ENCODE results near the gene EIF2S2. TPM values are rescaled to one million over a fixed set of nuclear protein-coding genes. Genes with fewer than 3 reads are reported as not detected.
"Not testable (repeated sequence)": the region's sequence is repeated elsewhere in the genome, so short reads cannot be mapped to it uniquely, and the experiment has no call there.

Gene EIF2S2
- polyA plus RNA-seq, 2 of the 4 experiments (the other 2 are of a cell fraction): 149 to 227 TPM

DNA sequence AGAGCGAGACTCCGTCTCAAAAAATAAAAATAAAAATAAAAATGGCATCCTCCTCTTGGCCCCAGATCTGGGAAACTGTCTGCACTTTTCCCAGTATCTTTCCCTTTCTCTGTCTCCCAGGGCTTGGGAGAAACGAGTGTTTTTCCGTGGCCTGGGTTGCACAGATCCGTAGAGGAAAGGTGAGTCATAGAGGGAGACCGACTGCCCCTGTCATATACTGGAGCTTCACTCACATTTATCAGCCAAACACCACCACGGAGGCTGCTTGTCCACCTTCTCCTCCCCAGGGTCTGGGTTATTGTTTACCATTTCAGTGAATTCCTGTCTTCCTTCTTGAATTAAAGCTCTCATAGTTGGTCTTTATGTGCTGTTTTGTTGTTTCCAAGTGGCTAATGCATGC, 31.9 kb upstream of the EIF2S2 start:
- H3K27ac ChIP-seq: no peak overlapping the region
- no peaks in the 10 kb centered on the region for H3K4me1 ChIP-seq
- no peak for TF ChIP-seq FOSL2 (IDR thresholded peaks at IDR 0.05)
- peak; percentile 27; the same call in 1 of the 2 replicates for TF ChIP-seq FOSL2 (CRISPR knock-in tag; IDR thresholded peaks at IDR 0.05)
- no peak for TF ChIP-seq MYC (IDR thresholded peaks at IDR 0.05; ENCODE audit: borderline replicate concordance, low read length)
- WGBS (ENCODE audit: missing lambda C conversion rate): 44% methylated on average over 7 of the region's 7 CpGs
- FAIRE-seq: no peak
- no peak overlapping the region for H3K4me3 ChIP-seq
- no peaks in the 10 kb centered on the region for H3K9me3 ChIP-seq
- CTCF ChIA-PET: interaction anchor here (1.9 kb wide), 1 partner anchor 14 kb away, joined by 7 read pairs; no protein-coding TSS in a partner anchor
- ATAC-seq: peak; percentile 40 to 67; a peak in 1 of 6 replicates
- POLR2A ChIA-PET: no interaction called here
- H3K4me2 ChIP-seq: peak overlapping the region; percentile 18; the same call in 1 of the 3 replicates
- DNase-seq (ENCODE audit: low read depth in 1 of 2, low spot score in 1 of 2): peak in 1 of 2 experiments; percentile 9

DNA sequence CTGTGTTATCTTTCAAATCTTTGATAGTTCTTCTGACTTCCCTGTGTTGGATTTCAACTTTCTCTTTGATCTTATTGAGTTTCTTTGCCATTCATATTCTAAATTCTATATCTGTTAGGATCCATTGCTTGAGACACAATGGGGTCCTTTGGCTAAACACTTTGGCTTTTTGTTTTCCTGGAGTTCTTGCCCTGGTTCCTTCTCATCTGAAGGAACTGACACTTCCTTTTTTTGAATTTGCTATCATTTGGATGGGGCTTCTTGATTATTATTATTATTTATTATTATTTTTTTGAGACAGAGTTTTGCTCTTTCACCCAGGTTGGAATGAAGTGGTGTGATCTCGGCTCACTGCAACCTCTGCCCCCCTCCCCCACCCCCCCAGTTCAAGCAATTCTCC, 30.1 kb upstream of the EIF2S2 start:
- no peak for TF ChIP-seq POLR2A (IDR thresholded peaks at IDR 0.05; ENCODE audit: low read length)
- TF ChIP-seq TFCP2L1 (CRISPR knock-in tag; IDR thresholded peaks at IDR 0.05): no peak
- TF ChIP-seq, protein P1, sequence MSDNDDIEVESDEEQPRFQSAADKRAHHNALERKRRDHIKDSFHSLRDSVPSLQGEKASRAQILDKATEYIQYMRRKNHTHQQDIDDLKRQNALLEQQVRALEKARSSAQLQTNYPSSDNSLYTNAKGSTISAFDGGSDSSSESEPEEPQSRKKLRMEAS (IDR thresholded peaks at IDR 0.05): no peak
- no peak for TF ChIP-seq CEBPB (IDR thresholded peaks at IDR 0.05)
- no peak for TF ChIP-seq NFE2L2 (conservative IDR thresholded peaks at IDR 0.05; ENCODE audit: low read length)
- TF ChIP-seq, protein P2, sequence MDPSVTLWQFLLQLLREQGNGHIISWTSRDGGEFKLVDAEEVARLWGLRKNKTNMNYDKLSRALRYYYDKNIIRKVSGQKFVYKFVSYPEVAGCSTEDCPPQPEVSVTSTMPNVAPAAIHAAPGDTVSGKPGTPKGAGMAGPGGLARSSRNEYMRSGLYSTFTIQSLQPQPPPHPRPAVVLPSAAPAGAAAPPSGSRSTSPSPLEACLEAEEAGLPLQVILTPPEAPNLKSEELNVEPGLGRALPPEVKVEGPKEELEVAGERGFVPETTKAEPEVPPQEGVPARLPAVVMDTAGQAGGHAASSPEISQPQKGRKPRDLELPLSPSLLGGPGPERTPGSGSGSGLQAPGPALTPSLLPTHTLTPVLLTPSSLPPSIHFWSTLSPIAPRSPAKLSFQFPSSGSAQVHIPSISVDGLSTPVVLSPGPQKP (IDR thresholded peaks at IDR 0.05; ENCODE audit: low read depth, low read length): no peak
- TF ChIP-seq BHLHE40 (IDR thresholded peaks at IDR 0.05; ENCODE audit: low read depth, low read length): no peak
- FAIRE-seq (no peak), DNase-seq (ENCODE audit: low read depth in 1 of 2, low spot score in 1 of 2) (no peak), ATAC-seq (no peak)
- WGBS (ENCODE audit: missing lambda C conversion rate): 0% methylated on average over 1 of the region's 1 CpG
- H3K4me3 ChIP-seq: no peak overlapping the region
- H3K9me3 ChIP-seq: no peaks in the 10 kb centered on the region
- H3K4me2 ChIP-seq: no peak overlapping the region
- POLR2A ChIA-PET: no interaction called here
- CTCF ChIA-PET: interaction anchor here (1.0 kb wide), 1 partner anchor 12 kb away, joined by 7 read pairs; no protein-coding TSS in a partner anchor
- H3K4me1 ChIP-seq: no peaks in the 10 kb centered on the region
- no peak overlapping the region for H3K27ac ChIP-seq

DNA sequence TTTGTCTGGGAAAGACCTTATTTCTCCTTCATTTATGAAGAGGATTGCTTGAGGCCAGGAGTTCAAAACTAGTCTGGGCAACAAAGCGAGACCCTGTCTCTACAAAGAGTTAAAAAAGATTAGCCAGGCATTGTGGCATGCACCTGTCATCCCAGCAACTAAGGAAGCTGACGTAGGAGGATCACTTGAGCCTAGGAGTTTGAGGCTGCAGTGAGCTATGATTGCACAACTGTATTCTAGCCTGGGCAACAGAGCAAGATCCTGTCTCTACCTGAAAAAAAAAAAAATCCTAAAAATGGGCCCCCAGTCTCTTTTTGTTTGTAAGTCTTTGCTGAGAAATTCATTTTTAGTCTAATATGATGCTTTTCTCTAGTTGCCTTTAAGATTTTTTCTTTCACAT, 29.2 kb upstream of the EIF2S2 start:
- ATAC-seq (no peak), FAIRE-seq (no peak), DNase-seq (ENCODE audit: low read depth in 1 of 2, low spot score in 1 of 2) (no peak)
- Histone ChIP-seq H3K4me3 (no peak overlapping the region), H3K4me1 (no peaks in the 10 kb centered on the region), H3K27ac (no peak overlapping the region), H3K4me2 (no peak overlapping the region), H3K9me3 (no peaks in the 10 kb centered on the region)
- ChIA-PET POLR2A (no interaction called here), CTCF (interaction anchor here (1.0 kb wide), 1 partner anchor 12 kb away, joined by 7 read pairs; no protein-coding TSS in a partner anchor)
- 46% methylated on average over 2 of the region's 2 CpGs for WGBS (ENCODE audit: missing lambda C conversion rate)
- TF ChIP-seq ZNF302 (CRISPR knock-in tag; IDR thresholded peaks at IDR 0.05) (no peak), CEBPB (IDR thresholded peaks at IDR 0.05) (peak in 1 of 2 experiments; percentile 28; a peak in 1 of 4 replicates)

DNA sequence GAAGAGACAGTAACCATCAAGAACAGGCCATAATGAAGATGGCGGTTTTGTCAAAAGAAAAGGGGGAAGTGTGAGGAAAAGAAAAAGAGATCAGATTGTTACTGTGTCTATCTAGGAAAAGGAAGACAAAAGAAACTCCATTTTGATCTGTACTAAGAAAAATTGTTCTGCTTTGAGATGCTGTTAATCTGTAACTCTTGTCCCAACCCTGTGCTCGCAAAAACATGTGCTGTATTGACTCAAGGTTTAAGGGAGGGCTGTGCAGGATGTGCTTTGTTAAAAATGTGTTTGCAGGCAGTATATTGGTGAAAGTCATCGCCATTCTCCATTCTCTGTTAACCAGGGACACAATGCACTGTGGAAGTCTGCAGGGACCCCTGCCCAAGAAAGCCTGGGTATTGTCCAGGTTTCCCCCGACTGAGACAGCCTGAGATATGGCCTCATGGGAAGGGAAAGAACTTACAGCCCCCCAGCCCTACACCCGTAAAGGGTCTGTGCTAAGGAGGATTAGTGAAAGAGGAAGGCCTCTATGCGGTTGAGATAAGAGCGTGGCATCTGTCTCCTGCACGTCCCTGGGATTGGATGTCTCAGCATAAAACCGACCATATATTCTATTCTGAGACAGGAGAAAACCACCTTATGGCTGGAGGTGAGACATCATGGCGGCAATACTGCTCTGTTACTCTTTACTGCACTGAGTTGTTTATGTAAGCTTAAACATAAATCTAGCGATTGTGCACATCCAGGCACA, 23.7 kb upstream of the EIF2S2 start:
- ATAC-seq; H3K4me3 ChIP-seq; H3K4me2 ChIP-seq; H3K27ac ChIP-seq; H3K9me3 ChIP-seq; DNase-seq (ENCODE audit: low read depth in 1 of 2, low spot score in 1 of 2); FAIRE-seq; POLR2A ChIA-PET; H3K4me1 ChIP-seq: not testable (repeated sequence)
- CTCF ChIA-PET: interaction anchor here (0.8 to 1.3 kb wide), 2 partner anchors 36 to 277 kb away, joined by 3 read pairs; no protein-coding TSS in a partner anchor
- 76% methylated on average over 11 of the region's 11 CpGs for WGBS (ENCODE audit: missing lambda C conversion rate)

DNA sequence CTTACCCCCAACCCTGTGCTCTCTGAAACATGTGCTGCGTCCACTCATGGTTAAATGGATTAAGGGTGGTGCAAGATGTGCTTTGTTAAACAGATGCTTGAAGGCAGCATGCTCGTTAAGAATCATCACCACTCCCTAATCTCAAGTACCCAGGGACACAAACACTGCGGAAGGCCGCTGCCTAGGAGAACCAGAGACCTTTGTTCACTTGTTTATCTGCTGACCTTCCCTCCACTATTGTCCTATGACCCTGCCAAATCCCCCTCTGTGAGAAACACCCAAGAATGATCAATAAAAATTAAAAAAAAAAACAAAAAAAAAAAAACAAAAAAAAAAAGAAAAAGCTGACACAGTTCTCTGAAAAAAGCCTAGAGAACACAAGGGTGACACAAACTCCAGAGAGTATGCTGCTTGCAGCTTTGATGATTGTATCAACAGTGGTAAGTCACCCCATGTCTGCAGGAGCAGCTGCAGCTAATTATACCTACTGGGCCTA, 21.4 kb upstream of the EIF2S2 start:
- 38% methylated on average over 2 of the region's 4 CpGs for WGBS (ENCODE audit: missing lambda C conversion rate)
- DNase-seq (ENCODE audit: low read depth in 1 of 2, low spot score in 1 of 2); H3K4me2 ChIP-seq; H3K4me1 ChIP-seq; H3K4me3 ChIP-seq; ATAC-seq; H3K27ac ChIP-seq; H3K9me3 ChIP-seq; FAIRE-seq; POLR2A ChIA-PET: not testable (repeated sequence)
- CTCF ChIA-PET: interaction anchor here (0.7 kb wide), 1 partner anchor 755 kb away, joined by 4 read pairs; no protein-coding TSS in a partner anchor

DNA sequence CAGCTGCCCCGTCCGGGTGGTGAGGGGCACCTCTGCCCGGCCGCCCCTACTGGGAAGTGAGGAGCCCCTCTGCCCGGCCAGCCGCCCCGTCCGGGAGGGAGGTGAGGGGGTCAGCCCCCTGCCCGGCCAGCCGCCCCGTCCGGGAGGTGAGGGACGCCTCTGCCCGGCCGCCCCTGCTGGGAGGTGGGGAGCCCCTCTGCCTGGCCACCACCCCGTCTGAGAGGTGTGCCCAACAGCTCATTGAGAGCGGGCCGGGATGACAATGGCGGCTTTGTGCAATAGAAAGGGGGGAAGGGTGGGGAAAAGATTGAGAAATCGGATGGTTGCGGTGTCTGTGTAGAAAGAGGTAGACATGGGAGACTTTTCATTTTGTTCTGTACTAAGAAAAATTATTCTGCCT, 20.9 kb upstream of the EIF2S2 start:
- FAIRE-seq, ATAC-seq: not testable (repeated sequence)

DNA sequence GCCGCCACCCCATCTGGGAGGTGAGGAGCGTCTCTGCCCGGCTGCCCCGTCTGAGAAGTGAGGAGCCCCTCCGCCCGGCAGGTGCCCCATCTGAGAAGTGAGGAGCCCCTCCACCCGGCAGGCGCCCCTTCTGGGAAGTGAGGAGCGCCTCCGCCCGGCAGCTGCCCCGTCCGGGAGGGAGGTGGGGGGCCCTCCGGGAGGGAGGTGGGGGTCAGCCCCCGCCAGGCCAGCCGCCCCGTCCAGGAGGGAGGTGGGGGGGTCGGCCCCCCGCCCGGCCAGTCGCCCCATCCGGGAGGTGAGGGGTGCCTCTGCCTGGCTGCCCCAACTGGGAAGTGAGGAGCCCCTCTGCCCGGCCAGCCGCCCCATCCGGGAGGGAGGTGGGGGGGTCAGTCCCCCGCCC, 20.4 kb upstream of the EIF2S2 start:
- ATAC-seq; H3K4me2 ChIP-seq; H3K9me3 ChIP-seq; H3K27ac ChIP-seq; FAIRE-seq; H3K4me1 ChIP-seq; DNase-seq (ENCODE audit: low read depth in 1 of 2, low spot score in 1 of 2); H3K4me3 ChIP-seq; POLR2A ChIA-PET: not testable (repeated sequence)
- CTCF ChIA-PET: interaction anchor here (4.4 kb wide), 1 partner anchor 270 kb away, joined by 22 read pairs; no protein-coding TSS in a partner anchor
- no CpG with 5 or more reads among the region's 26 CpGs for WGBS (ENCODE audit: missing lambda C conversion rate)

More for the DNA sequence above, 20.9 kb upstream of the EIF2S2 start:
- POLR2A ChIA-PET; H3K4me1 ChIP-seq; H3K4me3 ChIP-seq; H3K4me2 ChIP-seq; CTCF ChIA-PET; H3K9me3 ChIP-seq; H3K27ac ChIP-seq; DNase-seq (ENCODE audit: low read depth in 1 of 2, low spot score in 1 of 2): not testable (repeated sequence)
- WGBS (ENCODE audit: missing lambda C conversion rate): 86% methylated on average over 6 of the region's 21 CpGs

Data from A549 (cell line).